ENCODE data around the gene ZNF892.
"Not testable (repeated sequence)": the region's sequence is repeated elsewhere in the genome, so short reads cannot be mapped to it uniquely, and the experiment has no call there.

Gene ZNF892

GRCh38 chr2:95171902-95172301, 35.4 kb upstream of the ZNF892 start:
- DNase-seq (ENCODE audit: insufficient read length, low spot score) (no peak), FAIRE-seq (no peak)
- TF ChIP-seq SPI1 (IDR thresholded peaks at IDR 0.05; ENCODE audit: low read depth, low read length) (no peak), PAX5 (IDR thresholded peaks at IDR 0.05; ENCODE audit: insufficient read depth, low read length, severe bottlenecking) (no peak), POLR2AphosphoS5 (IDR thresholded peaks at IDR 0.05; ENCODE audit: low read depth, low read length) (no peak), TAF1 (IDR thresholded peaks at IDR 0.05; ENCODE audit: low read depth, low read length) (no peak), POU2F2 (IDR thresholded peaks at IDR 0.05; ENCODE audit: low read depth, low read length) (no peak), POLR2A (IDR thresholded peaks at IDR 0.05; ENCODE audit: low read depth, low read length) (no peak)

- FAIRE-seq (no peak), DNase-seq (ENCODE audit: insufficient read length, low spot score) (no peak)
- no peak for TF ChIP-seq TAF1 (IDR thresholded peaks at IDR 0.05; ENCODE audit: low read depth, low read length)
- TF ChIP-seq POLR2AphosphoS5 (IDR thresholded peaks at IDR 0.05; ENCODE audit: low read depth, low read length): no peak
- TF ChIP-seq POLR2A (IDR thresholded peaks at IDR 0.05; ENCODE audit: low read depth, low read length): no peak
- TF ChIP-seq SPI1 (IDR thresholded peaks at IDR 0.05; ENCODE audit: low read depth, low read length): no peak
- no peak for TF ChIP-seq POU2F2 (IDR thresholded peaks at IDR 0.05; ENCODE audit: low read depth, low read length)
- no peak for TF ChIP-seq PAX5 (IDR thresholded peaks at IDR 0.05; ENCODE audit: insufficient read depth, low read length, severe bottlenecking)
Measured at GRCh38 chr2:95174031-95174542, 33.2 kb upstream of the ZNF892 start.

GRCh38 chr2:95179451-95179850, 27.9 kb upstream of the ZNF892 start:
- no peak for FAIRE-seq
- TF ChIP-seq SPI1 (IDR thresholded peaks at IDR 0.05; ENCODE audit: low read depth, low read length) (no peak), POLR2A (IDR thresholded peaks at IDR 0.05; ENCODE audit: low read depth, low read length) (no peak), PAX5 (IDR thresholded peaks at IDR 0.05; ENCODE audit: insufficient read depth, low read length, severe bottlenecking) (no peak), POU2F2 (IDR thresholded peaks at IDR 0.05; ENCODE audit: low read depth, low read length) (no peak), POLR2AphosphoS5 (IDR thresholded peaks at IDR 0.05; ENCODE audit: low read depth, low read length) (no peak)
- DNase-seq (ENCODE audit: insufficient read length, low spot score): no peak

GRCh38 chr2:95181774-95182173, 25.5 kb upstream of the ZNF892 start:
- FAIRE-seq (no peak), DNase-seq (ENCODE audit: insufficient read length, low spot score) (no peak)
- TF ChIP-seq POLR2A (IDR thresholded peaks at IDR 0.05; ENCODE audit: low read depth, low read length): no peak
- no peak for TF ChIP-seq TAF1 (IDR thresholded peaks at IDR 0.05; ENCODE audit: low read depth, low read length)

- DNase-seq (ENCODE audit: insufficient read length, low spot score) (no peak), FAIRE-seq (no peak)
- TF ChIP-seq POLR2A (IDR thresholded peaks at IDR 0.05; ENCODE audit: low read depth, low read length) (no peak), SPI1 (IDR thresholded peaks at IDR 0.05; ENCODE audit: low read depth, low read length) (no peak), POU2F2 (IDR thresholded peaks at IDR 0.05; ENCODE audit: low read depth, low read length) (no peak)
Measured at GRCh38 chr2:95185197-95185596, 22.1 kb upstream of the ZNF892 start.

- TF ChIP-seq PAX5 (IDR thresholded peaks at IDR 0.05; ENCODE audit: insufficient read depth, low read length, severe bottlenecking) (no peak), POLR2AphosphoS5 (IDR thresholded peaks at IDR 0.05; ENCODE audit: low read depth, low read length) (no peak), SPI1 (IDR thresholded peaks at IDR 0.05; ENCODE audit: low read depth, low read length) (no peak), POU2F2 (IDR thresholded peaks at IDR 0.05; ENCODE audit: low read depth, low read length) (no peak), TAF1 (IDR thresholded peaks at IDR 0.05; ENCODE audit: low read depth, low read length) (no peak), POLR2A (IDR thresholded peaks at IDR 0.05; ENCODE audit: low read depth, low read length) (no peak)
- FAIRE-seq: no peak
Measured at GRCh38 chr2:95185973-95186372, 21.3 kb upstream of the ZNF892 start.

GRCh38 chr2:95192956-95193355, 14.4 kb upstream of the ZNF892 start:
- not testable (repeated sequence) for FAIRE-seq; DNase-seq (ENCODE audit: insufficient read length, low spot score)

More at GRCh38 chr2:95185973-95186372, 21.3 kb upstream of the ZNF892 start:
- no peak for DNase-seq (ENCODE audit: insufficient read length, low spot score)

GRCh38 chr2:95203911-95204310, 3.4 kb upstream of the ZNF892 start:
- no peak for FAIRE-seq
- no peak for DNase-seq (ENCODE audit: insufficient read length, low spot score)
- TF ChIP-seq POLR2A (IDR thresholded peaks at IDR 0.05; ENCODE audit: low read depth, low read length) (no peak), TAF1 (IDR thresholded peaks at IDR 0.05; ENCODE audit: low read depth, low read length) (no peak), POU2F2 (IDR thresholded peaks at IDR 0.05; ENCODE audit: low read depth, low read length) (no peak), PAX5 (IDR thresholded peaks at IDR 0.05; ENCODE audit: insufficient read depth, low read length, severe bottlenecking) (no peak), SPI1 (IDR thresholded peaks at IDR 0.05; ENCODE audit: low read depth, low read length) (no peak), POLR2AphosphoS5 (IDR thresholded peaks at IDR 0.05; ENCODE audit: low read depth, low read length) (no peak)

- DNase-seq (ENCODE audit: insufficient read length, low spot score): no peak
- TF ChIP-seq POU2F2 (IDR thresholded peaks at IDR 0.05; ENCODE audit: low read depth, low read length) (no peak), POLR2AphosphoS5 (IDR thresholded peaks at IDR 0.05; ENCODE audit: low read depth, low read length) (no peak), PAX5 (IDR thresholded peaks at IDR 0.05; ENCODE audit: insufficient read depth, low read length, severe bottlenecking) (no peak), SPI1 (IDR thresholded peaks at IDR 0.05; ENCODE audit: low read depth, low read length) (no peak), TAF1 (IDR thresholded peaks at IDR 0.05; ENCODE audit: low read depth, low read length) (no peak), POLR2A (IDR thresholded peaks at IDR 0.05; ENCODE audit: low read depth, low read length) (no peak)
- no peak for FAIRE-seq
Measured at GRCh38 chr2:95204396-95204795, 2.9 kb upstream of the ZNF892 start.

GRCh38 chr2:95206096-95206495, 1.2 kb upstream of the ZNF892 start:
- DNase-seq (ENCODE audit: insufficient read length, low spot score) (no peak), FAIRE-seq (no peak)
- TF ChIP-seq POLR2A (IDR thresholded peaks at IDR 0.05; ENCODE audit: low read depth, low read length) (no peak), POLR2AphosphoS5 (IDR thresholded peaks at IDR 0.05; ENCODE audit: low read depth, low read length) (no peak), TAF1 (IDR thresholded peaks at IDR 0.05; ENCODE audit: low read depth, low read length) (no peak), SPI1 (IDR thresholded peaks at IDR 0.05; ENCODE audit: low read depth, low read length) (no peak), POU2F2 (IDR thresholded peaks at IDR 0.05; ENCODE audit: low read depth, low read length) (no peak), PAX5 (IDR thresholded peaks at IDR 0.05; ENCODE audit: insufficient read depth, low read length, severe bottlenecking) (no peak)

- no peak for TF ChIP-seq PAX5 (IDR thresholded peaks at IDR 0.05; ENCODE audit: insufficient read depth, low read length, severe bottlenecking)
- TF ChIP-seq POLR2A (IDR thresholded peaks at IDR 0.05; ENCODE audit: low read depth, low read length): no peak
- no peak for TF ChIP-seq SPI1 (IDR thresholded peaks at IDR 0.05; ENCODE audit: low read depth, low read length)
- no peak for TF ChIP-seq POU2F2 (IDR thresholded peaks at IDR 0.05; ENCODE audit: low read depth, low read length)
- no peak for TF ChIP-seq TAF1 (IDR thresholded peaks at IDR 0.05; ENCODE audit: low read depth, low read length)
- TF ChIP-seq POLR2AphosphoS5 (IDR thresholded peaks at IDR 0.05; ENCODE audit: low read depth, low read length): no peak
- no peak for DNase-seq (ENCODE audit: insufficient read length, low spot score)
- FAIRE-seq: no peak
Measured at GRCh38 chr2:95208106-95208505, 785 bp downstream of the ZNF892 start.

Data from GM12891 (cell line).